Measurements from ENCODE around the gene RAB4A.
A peak's percentile ranks its signal among the peaks of the same experiment; 100 is the strongest.

RAB4A gene

GRCh38 chr1:229227298-229227919, 43.5 kb upstream of the RAB4A start:
- TF ChIP-seq, protein P1, sequence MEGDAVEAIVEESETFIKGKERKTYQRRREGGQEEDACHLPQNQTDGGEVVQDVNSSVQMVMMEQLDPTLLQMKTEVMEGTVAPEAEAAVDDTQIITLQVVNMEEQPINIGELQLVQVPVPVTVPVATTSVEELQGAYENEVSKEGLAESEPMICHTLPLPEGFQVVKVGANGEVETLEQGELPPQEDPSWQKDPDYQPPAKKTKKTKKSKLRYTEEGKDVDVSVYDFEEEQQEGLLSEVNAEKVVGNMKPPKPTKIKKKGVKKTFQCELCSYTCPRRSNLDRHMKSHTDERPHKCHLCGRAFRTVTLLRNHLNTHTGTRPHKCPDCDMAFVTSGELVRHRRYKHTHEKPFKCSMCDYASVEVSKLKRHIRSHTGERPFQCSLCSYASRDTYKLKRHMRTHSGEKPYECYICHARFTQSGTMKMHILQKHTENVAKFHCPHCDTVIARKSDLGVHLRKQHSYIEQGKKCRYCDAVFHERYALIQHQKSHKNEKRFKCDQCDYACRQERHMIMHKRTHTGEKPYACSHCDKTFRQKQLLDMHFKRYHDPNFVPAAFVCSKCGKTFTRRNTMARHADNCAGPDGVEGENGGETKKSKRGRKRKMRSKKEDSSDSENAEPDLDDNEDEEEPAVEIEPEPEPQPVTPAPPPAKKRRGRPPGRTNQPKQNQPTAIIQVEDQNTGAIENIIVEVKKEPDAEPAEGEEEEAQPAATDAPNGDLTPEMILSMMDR (IDR thresholded peaks at IDR 0.05; ENCODE audit: low read depth, low read length, missing control alignments): peak; percentile 77
- no peak overlapping the region for H3K4me3 ChIP-seq (ENCODE audit: low read depth, low read length)
- in situ Hi-C loops (cut with HindIII; ENCODE audit: low sequenced_read_pairs): loop anchor here (5.0 kb wide), 1 partner anchor 60 kb away; no protein-coding TSS in a partner anchor
- DNase-seq (ENCODE audit: low read depth): peak; percentile 47

- no peak for DNase-seq (ENCODE audit: low read depth)
- H3K4me3 ChIP-seq (ENCODE audit: low read depth, low read length): no peak overlapping the region
- in situ Hi-C loops (cut with HindIII; ENCODE audit: low sequenced_read_pairs): loop anchor here (5.0 kb wide), 1 partner anchor 61 kb away; no protein-coding TSS in a partner anchor
- TF ChIP-seq, protein P1 (IDR thresholded peaks at IDR 0.05; ENCODE audit: low read depth, low read length, missing control alignments): no peak
Measured at GRCh38 chr1:229228522-229228921, 42.4 kb upstream of the RAB4A start.

DNA sequence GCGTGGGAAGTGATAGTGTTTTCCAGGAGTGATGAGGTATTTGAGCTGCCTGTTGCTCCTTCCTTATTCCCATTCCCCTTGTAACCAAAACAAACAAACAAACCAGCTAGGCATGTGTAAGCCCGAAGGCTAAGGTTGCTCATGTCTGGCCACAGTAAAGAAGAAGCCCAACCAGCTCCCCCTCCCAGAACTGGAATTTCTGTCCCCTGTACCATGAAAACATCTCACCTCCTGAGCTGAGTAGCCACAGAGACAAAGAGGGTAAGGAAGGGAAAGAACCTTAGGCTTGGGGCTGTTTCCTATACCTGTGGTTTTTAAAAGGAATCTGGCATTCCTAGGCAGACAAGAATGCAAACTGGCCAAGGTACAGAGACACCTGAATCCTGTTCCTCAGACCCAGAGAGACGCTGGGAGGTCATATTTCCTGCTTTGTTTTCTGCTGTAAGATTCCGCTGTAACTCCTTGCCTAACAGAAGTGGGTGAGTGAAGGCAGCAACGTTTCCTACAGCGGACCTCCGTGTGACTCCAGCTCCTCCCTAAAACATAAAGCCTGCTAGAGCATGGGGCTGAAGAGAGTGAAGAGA, 41.7 kb upstream of the RAB4A start:
- TF ChIP-seq, protein P1 (IDR thresholded peaks at IDR 0.05; ENCODE audit: low read depth, low read length, missing control alignments): no peak
- DNase-seq (ENCODE audit: low read depth): no peak
- H3K4me3 ChIP-seq (ENCODE audit: low read depth, low read length): no peak overlapping the region
- in situ Hi-C loops (cut with HindIII; ENCODE audit: low sequenced_read_pairs): loop anchor here (5.0 kb wide), 1 partner anchor 62 kb away; no protein-coding TSS in a partner anchor

DNA sequence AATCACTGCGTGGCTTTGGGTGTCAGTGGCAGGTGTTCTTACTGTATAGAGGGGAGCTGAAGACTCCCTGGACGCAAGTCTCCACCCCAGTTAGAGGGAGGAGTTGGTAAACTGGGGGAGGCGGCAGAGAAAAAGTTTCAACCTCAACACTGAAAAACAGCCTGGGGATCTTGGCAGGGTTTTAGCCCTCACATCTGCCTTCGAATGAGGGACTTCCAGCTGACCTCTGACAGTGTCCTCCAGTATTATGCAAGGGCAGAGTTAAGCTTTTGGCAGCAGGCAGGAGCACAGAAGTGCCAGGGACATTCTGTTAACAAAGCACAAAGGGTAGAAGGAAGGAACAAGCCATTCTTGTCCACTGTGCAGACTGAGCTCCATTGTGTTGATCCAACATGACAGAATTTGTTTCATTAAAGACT, 41.2 kb upstream of the RAB4A start:
- no peak overlapping the region for H3K4me3 ChIP-seq (ENCODE audit: low read depth, low read length)
- no peak for DNase-seq (ENCODE audit: low read depth)
- in situ Hi-C loops (cut with HindIII; ENCODE audit: low sequenced_read_pairs): loop anchor here (5.0 kb wide), 1 partner anchor 62 kb away; no protein-coding TSS in a partner anchor
- TF ChIP-seq, protein P1 (IDR thresholded peaks at IDR 0.05; ENCODE audit: low read depth, low read length, missing control alignments): no peak

DNA sequence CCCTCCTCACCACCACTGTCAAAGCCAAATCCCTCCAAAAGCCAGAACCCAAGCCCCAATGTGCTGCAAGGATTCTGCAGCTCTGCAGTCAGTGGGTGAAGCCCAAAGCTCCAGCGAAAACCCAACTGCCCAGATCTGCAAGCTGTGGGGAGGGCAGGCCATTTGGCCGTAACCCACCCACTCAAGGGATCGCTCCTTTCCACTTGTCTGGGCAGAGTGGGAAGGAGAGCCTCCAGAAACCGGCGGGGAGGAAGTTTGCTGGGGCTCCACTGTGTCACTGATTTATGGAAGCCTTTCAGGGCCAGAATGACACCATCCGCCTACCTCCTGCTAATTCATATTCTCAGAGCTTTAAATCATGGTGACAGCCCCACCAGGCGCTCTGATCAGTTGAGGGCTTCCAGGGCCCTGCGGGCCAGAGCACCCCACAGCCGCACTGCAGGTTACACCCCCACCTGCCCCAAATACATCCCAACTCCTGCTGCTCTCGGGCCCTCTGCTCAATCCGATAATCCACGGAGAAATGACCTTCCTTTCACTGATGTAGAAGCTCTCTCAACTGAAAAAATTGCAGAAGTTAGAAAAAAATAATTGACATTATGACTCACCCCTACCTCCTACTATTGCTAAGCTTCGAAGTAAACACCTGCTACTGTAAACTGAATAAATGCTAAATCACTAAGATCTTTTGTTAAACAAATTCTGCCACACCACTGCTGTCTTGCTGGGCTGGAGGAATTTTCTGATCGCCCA, 40.6 kb upstream of the RAB4A start:
- in situ Hi-C loops (cut with HindIII; ENCODE audit: low sequenced_read_pairs): no loop called here
- TF ChIP-seq, protein P1 (IDR thresholded peaks at IDR 0.05; ENCODE audit: low read depth, low read length, missing control alignments): no peak
- no peak overlapping the region for H3K4me3 ChIP-seq (ENCODE audit: low read depth, low read length)
- DNase-seq (ENCODE audit: low read depth): no peak

DNA sequence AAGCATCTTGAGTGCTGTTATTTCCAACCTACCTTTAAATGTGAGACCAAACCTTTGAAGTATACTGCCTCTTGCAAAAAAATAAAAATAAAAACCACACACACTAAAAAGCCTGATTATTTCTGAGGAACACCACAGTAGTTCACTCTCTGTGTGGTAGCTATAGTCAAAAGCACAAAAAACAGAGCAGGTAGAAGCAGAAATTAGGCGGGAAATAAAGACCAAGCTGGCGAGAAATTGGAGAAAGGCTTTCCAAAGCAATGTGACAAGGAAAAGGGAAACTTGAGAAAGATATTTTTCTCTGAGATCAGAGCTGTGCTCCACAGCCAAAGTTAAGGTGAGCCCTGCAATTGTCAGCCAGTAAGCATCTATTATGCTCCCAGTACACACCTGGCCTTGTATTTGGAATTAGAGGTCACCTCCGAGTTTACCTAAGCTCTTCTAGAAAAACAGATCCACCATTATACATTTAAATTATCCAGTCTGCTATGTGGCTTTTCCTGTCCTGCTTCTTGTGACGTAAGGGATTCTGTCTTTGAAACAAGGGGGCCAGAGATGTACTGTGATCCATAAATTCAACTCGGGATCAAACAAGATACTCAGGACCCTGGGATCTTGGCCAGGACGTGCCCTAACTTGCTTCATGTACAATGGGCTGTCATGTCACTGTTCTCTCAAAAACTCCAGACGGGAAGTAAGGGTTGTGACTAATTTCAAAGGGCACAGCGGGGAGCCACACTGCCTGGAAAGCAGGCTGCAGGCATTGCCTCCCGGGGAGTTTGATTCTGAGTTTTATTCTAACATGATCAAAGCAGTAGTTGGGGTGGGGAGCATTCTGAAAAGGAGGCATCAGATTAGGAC, 39.8 kb upstream of the RAB4A start:
- TF ChIP-seq, protein P1 (IDR thresholded peaks at IDR 0.05; ENCODE audit: low read depth, low read length, missing control alignments): no peak
- DNase-seq (ENCODE audit: low read depth): no peak
- in situ Hi-C loops (cut with HindIII; ENCODE audit: low sequenced_read_pairs): no loop called here
- no peak overlapping the region for H3K4me3 ChIP-seq (ENCODE audit: low read depth, low read length)

All from astrocyte of the cerebellum (primary cell).